GM18870 (cell line): ENCODE results near the gene CLDN9.

Experiments used
- ATAC-seq: cut with Tn5 transposase; IDR thresholded peaks from one replicate; pipeline ENCODE4 v1.9.1; 2021; ENCODE audit warnings: moderate library complexity; ENCODE audit not compliant: unreplicated experiment

The CLDN9 gene

DNA sequence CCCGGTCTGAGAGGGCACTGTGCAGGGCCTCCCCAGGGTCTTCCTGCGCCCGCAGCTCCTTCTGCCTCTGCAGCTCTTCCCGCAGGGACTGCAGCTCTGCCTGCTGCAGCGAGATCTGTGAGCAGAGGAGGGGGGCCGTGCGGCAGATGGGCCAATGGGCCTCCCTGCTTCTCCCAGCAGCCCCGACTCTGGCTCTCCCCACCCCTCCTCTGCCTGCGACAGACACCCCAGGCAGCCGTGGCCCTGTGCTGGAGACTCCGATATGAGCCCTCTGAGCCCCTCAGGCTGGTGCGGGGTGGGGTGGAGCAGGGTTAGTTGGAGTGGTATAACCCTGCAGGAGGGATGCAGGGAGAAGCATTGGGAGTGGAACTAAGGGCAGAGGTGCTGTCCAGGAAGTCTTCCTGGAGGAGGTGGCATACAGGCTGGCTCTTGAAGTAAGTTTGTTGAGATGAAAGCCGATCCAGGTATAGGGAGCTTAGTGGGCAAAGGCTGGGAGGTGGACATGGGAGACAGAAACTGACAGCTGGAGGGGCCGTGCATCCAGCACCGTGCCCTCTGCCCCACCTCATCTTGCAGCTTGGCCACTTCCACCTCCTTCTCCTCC lies 16.1 kb downstream of the CLDN9 start:
- no peak for ATAC-seq

DNA sequence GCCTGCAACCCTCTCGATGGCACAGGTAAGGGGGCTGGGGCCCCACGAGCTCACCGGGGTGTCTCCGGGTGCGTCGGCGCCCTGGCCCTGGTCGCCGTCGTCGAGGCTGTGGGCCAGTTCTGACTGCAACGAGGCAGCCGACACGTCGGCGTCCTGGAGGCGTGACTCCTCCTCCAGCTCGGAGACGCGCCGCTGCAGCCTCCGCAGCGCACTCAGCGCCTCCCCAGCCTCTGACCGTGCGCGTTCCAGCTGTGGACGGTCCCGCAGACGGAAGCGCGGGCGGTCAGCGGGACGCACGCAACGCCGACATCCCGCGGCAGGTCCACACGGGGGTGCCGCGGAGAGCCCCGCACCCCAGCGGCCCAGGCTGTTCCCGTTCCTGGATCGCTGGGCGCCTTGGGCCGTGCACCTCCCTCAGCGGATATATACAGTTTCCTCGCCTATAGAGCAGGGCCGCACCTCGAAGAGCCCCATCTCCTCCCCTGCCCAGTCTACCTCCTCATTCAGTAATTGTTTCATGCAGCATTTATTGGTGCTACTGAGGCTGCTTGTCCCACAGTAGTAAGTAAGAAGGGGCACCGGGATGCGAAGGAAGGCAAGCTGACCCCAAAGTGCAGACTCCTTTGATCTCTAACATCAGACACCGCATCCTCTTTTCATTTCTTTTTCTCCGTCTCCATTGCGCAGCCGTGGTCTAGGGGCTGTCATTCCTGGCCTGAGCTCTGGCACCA lies 16.9 kb downstream of the CLDN9 start:
- ATAC-seq: no peak

DNA sequence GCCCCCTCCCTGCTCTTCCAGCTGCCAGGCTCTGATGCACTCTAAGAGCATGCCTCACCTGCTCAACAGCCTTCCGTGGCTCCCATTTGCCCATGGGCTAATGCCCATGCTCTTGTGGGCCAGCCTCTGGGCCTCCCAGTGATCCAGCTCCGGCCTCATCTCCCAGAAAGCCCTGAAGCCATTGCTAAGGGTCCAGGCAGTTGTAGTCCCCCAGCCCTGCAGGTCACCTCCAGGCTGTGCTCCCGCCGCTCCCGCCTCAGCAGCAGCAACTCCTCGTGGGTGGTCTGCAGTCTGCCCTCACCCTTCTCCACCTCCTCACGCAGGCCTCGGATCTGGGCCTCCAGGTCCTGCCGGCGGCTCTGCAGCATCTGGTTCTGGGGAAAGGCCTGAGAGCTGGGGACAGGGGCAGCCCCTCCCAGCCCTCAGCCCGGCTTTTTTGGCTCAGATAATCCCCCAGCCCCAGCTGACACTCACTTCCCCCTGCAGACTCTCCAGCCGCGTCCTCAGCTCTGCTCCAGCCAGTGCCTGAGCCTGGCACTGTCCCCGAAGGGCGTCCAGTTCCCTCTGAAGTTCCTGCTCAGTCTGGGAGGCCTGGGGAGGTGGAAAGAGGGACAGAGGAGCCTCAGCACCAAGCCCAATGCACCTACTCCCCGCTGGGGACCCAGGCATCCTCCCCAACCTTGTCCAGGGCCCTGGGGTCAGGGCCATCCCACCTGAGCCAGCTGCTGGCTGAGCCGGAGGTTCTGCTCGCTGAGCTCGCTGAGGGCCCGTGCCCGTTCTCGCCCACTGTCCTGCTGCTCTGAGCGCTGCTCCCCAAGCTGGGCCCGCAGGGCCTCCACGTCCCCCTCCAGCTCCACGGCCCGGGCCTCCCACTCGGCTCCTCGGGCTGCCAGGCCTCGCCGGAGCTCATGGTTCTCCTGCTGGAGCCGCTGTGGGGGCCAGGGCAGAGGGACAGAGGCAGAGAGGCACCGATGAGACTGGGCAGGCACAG lies 17.8 kb downstream of the CLDN9 start:
- no peak for ATAC-seq

DNA sequence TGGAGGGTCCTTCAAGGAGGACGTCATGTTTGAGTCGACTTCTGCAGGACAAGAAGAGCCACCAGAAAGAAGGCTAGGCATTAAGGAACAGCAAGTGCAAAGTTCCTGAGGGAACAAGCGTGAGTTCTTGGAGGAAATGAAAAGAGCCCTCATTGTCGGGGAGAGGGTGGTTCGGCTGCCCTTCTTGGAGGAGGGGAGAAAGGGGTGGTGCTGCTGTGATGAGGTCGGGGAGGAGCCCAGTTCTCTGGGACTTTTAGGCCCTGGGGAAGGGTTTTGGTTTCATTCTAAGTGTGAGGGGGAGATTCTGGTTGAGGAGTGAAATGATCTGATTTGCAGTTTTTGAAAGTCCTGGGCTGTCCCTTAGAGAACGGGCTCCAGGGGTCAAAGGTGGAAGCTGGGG lies 19.9 kb downstream of the CLDN9 start:
- ATAC-seq: no peak

DNA sequence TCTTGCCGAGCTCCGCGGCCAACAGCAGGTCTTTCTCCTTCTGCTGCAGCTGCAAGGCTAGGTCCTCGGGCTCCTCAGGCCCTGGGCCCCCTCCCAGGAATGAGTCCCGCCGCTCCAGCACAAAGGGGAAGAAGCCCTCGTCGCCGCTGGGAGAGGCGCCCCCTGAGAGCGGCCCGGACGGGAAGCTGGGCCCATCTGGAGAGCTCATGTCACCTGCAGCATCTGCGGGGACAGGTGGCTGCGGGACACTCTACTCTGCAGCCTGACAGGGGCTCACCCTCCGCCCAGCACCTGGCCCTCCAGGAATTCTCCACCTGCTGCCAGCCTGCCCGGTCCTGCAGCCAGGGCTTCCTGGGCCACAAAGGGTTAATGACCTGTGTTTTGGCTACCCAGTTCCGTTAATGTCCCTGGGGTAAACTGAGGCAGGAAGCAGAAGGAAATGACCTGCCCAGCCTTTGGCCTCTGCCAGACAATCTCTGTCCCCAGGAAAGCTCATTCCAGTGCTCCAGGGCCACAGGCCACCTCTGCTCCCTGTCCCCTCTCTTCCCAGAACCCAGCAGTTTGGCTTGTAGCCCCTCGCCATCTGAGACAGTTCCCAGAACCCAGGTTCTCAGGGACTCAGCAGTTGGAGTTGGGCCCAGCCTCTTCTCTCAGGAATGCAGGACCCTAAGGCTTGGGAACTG lies 22.7 kb downstream of the CLDN9 start:
- ATAC-seq: no peak

DNA sequence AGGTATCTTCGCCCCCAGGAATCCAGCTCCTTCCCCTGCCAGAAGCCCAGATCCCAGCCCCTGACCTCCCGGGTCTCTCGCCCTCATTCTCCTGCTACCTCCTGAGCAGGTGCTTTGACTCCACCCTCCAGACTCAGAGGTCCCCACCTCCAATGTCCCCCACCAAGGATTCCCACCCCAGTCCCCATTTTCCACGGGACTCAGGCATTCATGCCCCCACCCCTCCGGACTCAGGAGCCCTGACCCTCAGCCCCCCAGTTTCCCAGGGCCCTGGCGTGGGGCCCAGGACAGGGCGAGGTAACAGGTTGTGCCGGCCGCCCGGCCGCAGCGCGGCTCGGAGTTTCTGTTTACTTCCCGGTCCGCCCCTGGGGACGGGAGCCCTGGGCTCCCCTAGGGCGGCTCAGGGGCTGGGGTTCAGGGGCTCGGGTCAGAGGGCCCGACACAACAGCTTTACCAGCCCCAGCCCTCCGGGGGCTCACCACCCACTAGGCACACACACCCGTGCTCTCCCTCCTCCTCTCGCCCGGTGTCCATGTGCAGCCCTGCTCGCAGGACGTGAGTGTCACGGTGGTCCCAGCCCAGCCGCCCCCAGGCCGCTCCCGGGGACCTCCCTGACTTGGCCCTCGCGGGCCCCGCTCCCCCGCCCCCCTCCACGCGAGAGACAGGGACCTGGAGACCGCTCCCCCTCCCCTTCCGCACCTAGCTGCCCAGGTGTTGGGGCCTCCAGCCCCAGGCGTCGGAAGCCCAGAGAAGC lies 23.4 kb downstream of the CLDN9 start:
- ATAC-seq: no peak

DNA sequence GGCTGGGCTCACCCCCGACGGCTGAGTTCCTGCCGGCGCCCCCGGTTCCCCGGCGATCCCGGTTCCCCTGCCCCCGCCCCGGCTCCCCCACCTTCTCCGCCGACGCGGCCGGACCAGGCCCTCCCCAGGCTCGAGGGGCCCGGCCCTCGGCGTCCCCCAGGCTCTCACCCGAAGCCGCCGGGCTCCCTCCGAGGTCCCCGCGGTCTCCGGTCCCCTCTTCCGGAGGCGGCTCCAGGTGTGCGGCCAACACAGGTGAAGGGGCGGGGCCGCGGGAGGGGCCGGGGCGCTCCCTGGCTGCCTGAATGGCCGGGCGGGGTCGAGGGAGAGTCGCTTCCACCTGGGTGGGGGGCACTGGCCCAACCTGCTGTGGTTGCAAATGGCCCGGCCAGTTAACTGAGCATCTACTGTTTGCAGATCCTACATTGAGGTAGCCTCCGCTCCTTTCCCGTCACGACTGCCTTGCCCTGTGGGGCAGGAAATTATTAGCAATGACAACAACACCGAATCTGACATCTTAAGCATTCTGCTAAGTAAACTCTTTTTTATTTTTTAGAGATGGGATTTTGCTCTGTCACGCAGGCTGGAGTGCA lies 24.1 kb downstream of the CLDN9 start, which contains the start of gene BICDL2:
Gene BICDL2 (minus strand): TSS at position 219 of the 590 bp plus-strand sequence. CDS start 1,448 bp downstream, outside the sequence.
- ATAC-seq: no peak

DNA sequence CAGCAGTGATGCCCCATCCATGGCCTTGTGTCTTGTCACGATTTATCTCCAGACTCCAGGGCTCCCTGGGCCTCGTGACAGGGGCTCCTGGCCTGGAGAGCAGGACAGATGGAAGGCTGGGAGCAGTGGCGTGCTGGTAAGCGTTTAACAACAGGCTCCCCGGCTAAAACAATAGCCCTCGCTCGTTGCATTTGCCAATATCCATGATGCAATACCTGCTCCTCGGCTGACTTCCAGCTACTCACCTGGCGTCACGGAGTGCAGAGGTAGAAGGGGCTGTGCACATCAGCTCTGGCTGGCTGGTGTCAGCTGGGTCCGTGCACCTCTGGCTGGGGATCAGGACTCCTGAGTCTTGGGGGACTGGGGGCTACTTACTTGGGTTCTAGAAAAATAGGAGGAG lies 25.5 kb downstream of the CLDN9 start:
- ATAC-seq: no peak

DNA sequence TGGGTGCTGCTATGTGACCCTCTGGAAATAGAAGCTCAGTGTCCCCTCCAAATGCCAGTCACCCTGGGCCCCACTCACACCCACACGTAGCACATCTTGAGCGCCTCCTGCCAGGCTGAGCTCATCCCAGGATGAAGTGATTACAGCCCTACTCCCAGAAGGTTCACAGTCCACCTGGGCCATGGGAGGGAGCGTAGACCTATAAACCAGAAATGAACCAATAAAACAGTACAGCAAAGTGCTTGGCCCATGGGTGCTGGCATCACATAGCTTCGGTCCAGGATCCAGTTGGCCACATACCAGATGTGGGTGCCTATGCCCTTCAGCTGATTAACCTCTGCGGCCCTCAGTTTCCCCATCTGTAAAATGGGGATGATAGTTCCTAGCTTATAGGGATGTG lies 26.2 kb downstream of the CLDN9 start:
- no peak for ATAC-seq

DNA sequence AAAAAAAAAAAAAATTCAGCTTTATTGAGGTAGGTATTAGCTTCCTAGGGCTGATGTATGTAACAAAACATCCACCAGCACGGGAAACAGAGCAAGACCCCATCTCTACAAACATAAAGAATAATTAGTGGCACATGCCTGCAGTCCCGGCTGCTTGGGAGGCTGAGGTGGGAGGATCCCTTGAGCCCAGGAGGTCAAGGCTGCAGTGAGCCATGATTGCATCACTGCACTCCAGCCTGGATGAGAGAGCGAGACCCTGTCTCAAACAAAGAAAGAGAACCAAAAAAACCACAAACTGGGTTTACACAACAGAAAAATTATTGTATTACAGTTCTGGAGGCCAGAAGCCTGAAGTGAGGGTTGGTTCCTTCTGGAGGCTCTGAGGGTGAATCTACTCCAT lies 29.7 kb downstream of the CLDN9 start:
- no peak for ATAC-seq

DNA sequence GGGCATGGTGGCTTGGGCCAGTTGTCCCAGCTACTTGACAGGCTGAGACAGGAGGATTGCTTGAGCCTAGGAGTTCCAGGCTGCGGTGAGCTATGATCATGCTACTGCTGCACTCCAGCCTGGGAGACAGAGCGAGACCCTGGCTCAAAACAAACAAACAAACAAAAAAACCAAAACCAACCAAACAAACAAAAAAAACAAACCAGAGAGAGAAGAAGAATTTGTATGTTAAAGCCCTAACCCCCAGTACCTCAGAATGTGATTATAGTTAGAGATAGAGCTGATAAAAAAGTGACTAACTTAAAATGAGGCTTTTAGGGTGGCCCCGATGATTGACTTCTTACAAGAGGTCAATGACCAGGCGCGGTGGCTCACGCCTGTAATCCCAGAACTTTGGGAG lies 32.0 kb downstream of the CLDN9 start:
- no peak for ATAC-seq

DNA sequence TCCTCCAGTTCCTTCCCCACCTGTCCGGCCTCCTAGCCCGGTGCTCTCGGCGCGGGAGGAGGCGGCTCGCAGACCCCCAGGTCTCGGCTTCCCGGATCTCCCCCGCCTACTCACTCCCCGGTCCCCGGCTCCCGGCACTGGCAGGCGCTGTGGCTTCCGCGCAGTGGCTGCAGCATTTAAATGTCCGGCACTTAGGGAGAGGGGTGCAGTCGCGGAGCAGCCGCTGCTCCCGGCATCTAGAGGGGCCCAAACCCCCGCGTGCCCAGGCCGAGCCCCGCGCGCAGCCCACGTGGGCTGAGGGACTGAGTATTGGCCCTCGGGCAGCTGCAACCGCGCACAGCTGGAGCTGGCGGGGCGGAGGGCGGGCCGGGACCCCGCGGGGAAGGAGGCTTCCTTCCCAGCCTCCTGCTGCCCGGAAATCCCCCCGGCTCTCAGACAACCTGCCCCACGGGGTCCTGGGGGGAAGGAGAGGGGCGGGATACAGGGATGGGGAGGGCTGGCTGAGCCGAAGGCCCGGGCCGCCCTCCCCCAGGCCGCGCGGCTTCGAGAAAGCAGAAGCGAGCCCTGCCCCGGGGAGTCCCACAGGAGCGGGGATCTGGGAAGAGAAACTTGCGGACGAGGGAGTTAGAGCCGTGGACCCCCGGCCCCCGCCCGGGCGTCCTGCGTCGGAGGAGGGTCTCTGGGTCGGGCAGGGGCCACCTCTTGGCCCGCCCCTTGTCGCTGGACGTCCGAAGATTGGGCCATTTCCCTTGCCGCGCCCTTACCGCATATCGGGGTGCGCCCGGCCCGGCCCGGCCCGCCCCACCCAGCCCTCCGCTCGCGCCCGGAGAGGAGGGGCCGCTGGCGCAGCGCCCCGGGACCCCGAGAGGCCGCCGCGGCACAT lies 33.3 kb downstream of the CLDN9 start, which contains the start of gene MMP25:
Gene MMP25 (plus strand): TSS at position 804 of the 883 bp plus-strand sequence. CDS start 357 bp downstream, outside the sequence.
- ATAC-seq: no peak

DNA sequence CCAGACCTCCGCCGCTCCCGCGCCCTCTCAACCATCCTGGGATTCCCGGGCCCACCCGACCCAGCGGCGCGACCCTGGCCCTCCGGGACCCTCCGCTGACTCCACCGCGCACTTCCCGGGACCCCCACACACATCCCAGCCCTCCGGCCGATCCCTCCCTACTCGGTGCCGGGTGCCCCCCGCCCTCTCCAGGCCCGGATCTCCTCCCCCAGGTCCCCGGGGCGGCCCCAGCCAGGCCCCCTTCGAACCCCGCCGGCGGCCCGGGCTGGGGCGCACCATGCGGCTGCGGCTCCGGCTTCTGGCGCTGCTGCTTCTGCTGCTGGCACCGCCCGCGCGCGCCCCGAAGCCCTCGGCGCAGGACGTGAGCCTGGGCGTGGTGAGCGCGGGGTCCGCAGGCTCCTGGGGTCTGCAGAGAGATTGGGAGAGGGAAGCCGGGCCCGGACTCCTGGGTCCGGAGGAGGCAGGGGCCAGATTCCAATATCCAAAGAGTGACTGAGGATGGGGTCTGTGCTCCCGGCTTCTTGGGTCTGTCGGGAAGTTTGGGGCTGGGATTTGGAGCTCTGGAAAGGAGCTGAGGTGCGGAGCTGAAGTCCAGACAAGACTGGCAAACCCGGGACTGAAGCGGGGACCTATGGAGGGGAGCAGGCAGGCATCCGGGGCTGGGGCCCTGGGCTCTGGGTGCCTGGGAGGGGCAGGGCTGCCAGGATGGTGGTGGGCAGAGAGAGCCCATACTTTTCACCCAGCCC lies 34.1 kb downstream of the CLDN9 start:
- ATAC-seq: no peak

DNA sequence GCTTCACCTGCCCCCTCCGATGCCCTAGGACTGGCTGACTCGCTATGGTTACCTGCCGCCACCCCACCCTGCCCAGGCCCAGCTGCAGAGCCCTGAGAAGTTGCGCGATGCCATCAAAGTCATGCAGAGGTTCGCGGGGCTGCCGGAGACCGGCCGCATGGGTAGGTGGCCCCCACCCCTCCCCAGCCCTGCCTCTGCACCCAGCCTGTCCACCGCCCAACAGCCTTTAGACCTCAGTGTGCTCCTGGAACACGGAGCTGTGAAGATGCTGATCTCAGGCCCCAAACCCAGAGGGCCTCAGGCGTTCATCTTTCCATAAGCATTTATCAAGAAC lies 34.6 kb downstream of the CLDN9 start:
- no peak for ATAC-seq

DNA sequence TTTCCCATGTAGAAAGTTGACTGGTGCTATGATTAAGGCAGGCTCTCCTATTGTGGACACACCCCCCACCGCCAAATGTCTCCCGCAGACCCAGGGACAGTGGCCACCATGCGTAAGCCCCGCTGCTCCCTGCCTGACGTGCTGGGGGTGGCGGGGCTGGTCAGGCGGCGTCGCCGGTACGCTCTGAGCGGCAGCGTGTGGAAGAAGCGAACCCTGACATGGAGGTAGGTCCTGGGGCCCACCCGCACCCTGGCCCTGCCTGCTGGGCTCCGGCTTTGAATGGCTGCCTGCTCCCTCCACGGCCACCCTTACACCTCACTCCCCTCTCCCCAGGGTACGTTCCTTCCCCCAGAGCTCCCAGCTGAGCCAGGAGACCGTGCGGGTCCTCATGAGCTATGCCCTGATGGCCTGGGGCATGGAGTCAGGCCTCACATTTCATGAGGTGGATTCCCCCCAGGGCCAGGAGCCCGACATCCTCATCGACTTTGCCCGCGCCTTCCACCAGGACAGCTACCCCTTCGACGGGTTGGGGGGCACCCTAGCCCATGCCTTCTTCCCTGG lies 37.3 kb downstream of the CLDN9 start:
- ATAC-seq: no peak

DNA sequence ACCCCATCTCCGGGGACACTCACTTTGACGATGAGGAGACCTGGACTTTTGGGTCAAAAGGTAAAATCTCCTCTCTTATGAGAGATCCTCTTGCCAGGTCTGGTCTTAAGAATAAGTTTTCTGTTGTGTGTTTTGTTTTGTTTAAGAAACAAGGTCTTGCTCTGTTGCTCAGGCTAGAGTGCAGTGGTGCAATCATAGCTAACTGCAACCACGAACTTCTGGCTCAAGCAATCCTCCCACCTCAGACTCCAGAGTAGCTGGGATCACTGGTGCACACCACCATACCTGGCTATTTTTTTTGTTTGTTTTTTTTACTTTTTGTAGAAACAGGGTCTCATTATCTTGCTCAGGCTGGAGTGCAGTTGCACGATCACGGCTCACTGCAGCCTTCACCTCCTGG lies 37.8 kb downstream of the CLDN9 start:
- ATAC-seq: no peak

DNA sequence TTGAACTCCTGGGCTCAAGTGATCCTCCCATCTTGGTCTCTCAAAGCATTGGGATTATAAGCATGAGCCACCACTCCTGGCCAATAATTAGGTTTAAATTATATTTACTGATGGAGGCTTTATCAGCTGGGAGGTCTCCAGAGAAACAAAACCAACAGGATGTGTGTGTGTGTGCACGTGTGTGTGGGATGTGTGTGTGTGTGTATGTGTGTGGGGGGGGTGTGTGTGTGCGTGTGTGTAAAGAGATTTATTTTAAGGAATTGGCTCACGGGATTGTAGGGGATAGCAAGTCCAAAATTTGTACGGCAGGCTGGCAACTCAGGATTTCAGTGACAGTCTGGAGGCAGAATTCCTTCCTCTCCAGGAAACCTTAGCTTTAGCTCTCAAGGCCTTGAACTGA lies 38.3 kb downstream of the CLDN9 start:
- ATAC-seq: no peak

DNA sequence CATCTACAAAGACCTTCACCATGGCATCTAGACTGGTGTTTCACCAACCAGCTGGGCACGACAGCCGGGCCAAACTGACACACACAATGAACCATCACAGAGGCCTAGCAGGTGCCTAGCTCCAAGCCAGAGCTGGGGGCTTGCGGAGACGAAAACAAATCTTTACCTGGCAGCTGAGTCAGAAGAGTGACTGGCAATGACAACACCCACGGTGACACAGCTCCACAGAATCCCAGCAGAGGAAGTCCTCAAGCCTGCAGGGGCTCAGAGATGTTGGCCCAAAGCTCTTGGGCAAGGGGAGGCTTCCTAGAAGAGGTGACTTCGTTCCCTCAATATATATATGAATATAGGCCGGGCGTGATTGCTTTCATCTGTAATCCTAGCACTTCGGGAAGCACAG lies 38.8 kb downstream of the CLDN9 start:
- ATAC-seq: no peak
